ENCODE data around the gene HOXB13. TPM values are rescaled to one million over a fixed set of nuclear protein-coding genes. Genes with fewer than 3 reads are reported as not detected.

The HOXB13 gene
- total and polyA plus RNA-seq, 2 of the 13 experiments (the other 11 are each of a cell fraction or from before 2014, with no cell fraction given) = not detected

GRCh38 chr17:48760411-48760810 is 31.9 kb upstream of the HOXB13 start (continued):
- TF ChIP-seq ZNF276 (CRISPR knock-in tag; IDR thresholded peaks at IDR 0.05; ENCODE audit: low read depth) (no peak), ZHX2 (IDR thresholded peaks at IDR 0.05; ENCODE audit: low read depth) (no peak), ZHX2 (CRISPR knock-in tag; IDR thresholded peaks at IDR 0.05; ENCODE audit: borderline replicate concordance) (no peak)

GRCh38 chr17:48759288-48759687 is 30.7 kb upstream of the HOXB13 start:
- no peak overlapping the region for H3K27ac ChIP-seq (ENCODE audit: extremely low read length, insufficient read depth, low read length)
- peaks cover 10 to 52% of the 10 kb centered on the region in 2 experiments; a peak in 4 of 5 replicates for H3K27me3 ChIP-seq (ENCODE audit: control insufficient read depth in 1 of 2, insufficient read depth in 2 of 2, low read length in 2 of 2)
- intact Hi-C loops (cut with micrococcal nuclease; ENCODE audit: unreplicated experiment) = no loop called here
- H3K9me3 ChIP-seq (ENCODE audit: low read length) = no peaks in the 10 kb centered on the region
- BruUV-seq (replicated peaks) = no TSS peak
- ATAC-seq (no peak), DNase-seq (ENCODE audit: low spot score) (no peak), FAIRE-seq (no peak)
- no peaks in the 10 kb centered on the region for H4K20me1 ChIP-seq (ENCODE audit: insufficient read depth, low read length)
- no peaks in the 10 kb centered on the region for H3K79me2 ChIP-seq (ENCODE audit: insufficient read depth, low read length)
- in situ Hi-C loops (cut with HindIII; ENCODE audit: extremely low pct_ligation_motif_present, low pct_unique_long_range_greater_than_20kb) = no loop called here
- no peak overlapping the region for H2AFZ ChIP-seq (ENCODE audit: low read length)
- no peaks in the 10 kb centered on the region for H3K36me3 ChIP-seq (replicated peaks in 1 of 2; ENCODE audit: control insufficient read depth in 1 of 2, insufficient read depth in 2 of 2, low read length in 2 of 2)
- POLR2A ChIA-PET = no interaction called here
- H3K4me2 ChIP-seq (ENCODE audit: low read depth, low read length) = no peak overlapping the region
- H3K4me1 ChIP-seq (ENCODE audit: insufficient read depth, low read length) = no peaks in the 10 kb centered on the region
- no peak overlapping the region for H3K9ac ChIP-seq (ENCODE audit: insufficient read depth, low read depth, low read length)
- CTCF ChIA-PET (ENCODE audit: low intra/inter-chr PET ratio, low total read pairs) = no interaction called here
- H3K4me3 ChIP-seq (replicated peaks in 1 of 3; ENCODE audit: insufficient read depth in 1 of 3, low read depth in 2 of 3, low read length in 3 of 3) = no peak overlapping the region
- no peak for TF ChIP-seq TEAD3 (CRISPR knock-in tag; optimal IDR thresholded peaks at IDR 0.05; ENCODE audit: borderline replicate concordance)
- TF ChIP-seq CREB1 (IDR thresholded peaks at IDR 0.05) = no peak
- TF ChIP-seq CREB1 (CRISPR knock-in tag; IDR thresholded peaks at IDR 0.05) = no peak
- no peak for TF ChIP-seq SMARCC2 (IDR thresholded peaks at IDR 0.05)
- TF ChIP-seq ZNF780A (CRISPR knock-in tag; IDR thresholded peaks at IDR 0.05) = no peak
- TF ChIP-seq ZNF510 (CRISPR knock-in tag; IDR thresholded peaks at IDR 0.05; ENCODE audit: low read depth) = no peak
- no peak for TF ChIP-seq CAMTA2 (CRISPR knock-in tag; IDR thresholded peaks at IDR 0.05; ENCODE audit: borderline replicate concordance)
- no peak for TF ChIP-seq GATAD2A (CRISPR knock-in tag; IDR thresholded peaks at IDR 0.05)
- TF ChIP-seq ZNF30 (CRISPR knock-in tag; IDR thresholded peaks at IDR 0.05) = no peak
- TF ChIP-seq ZNF703 (CRISPR knock-in tag; IDR thresholded peaks at IDR 0.05; ENCODE audit: borderline replicate concordance) = no peak
- TF ChIP-seq HOXA9 (CRISPR knock-in tag; IDR thresholded peaks at IDR 0.05; ENCODE audit: borderline replicate concordance) = no peak
- TF ChIP-seq, protein P1, sequence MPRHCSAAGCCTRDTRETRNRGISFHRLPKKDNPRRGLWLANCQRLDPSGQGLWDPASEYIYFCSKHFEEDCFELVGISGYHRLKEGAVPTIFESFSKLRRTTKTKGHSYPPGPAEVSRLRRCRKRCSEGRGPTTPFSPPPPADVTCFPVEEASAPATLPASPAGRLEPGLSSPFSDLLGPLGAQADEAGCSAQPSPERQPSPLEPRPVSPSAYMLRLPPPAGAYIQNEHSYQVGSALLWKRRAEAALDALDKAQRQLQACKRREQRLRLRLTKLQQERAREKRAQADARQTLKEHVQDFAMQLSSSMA (CRISPR knock-in tag; IDR thresholded peaks at IDR 0.05) = no peak
- no peak for TF ChIP-seq SCMH1 (CRISPR knock-in tag; IDR thresholded peaks at IDR 0.05; ENCODE audit: borderline replicate concordance)
- TF ChIP-seq SATB2 (CRISPR knock-in tag; IDR thresholded peaks at IDR 0.05) = no peak
- no peak for TF ChIP-seq KMT2A (CRISPR knock-in tag; IDR thresholded peaks at IDR 0.05)

Data from HepG2 (cell line).